ENCODE data around the gene DDX10. TPM values are rescaled to one million over a fixed set of nuclear protein-coding genes. Genes with fewer than 3 reads are reported as not detected.
A peak's percentile ranks its signal among the peaks of the same experiment; 100 is the strongest.

Gene DDX10
- total RNA-seq, 1 experiment from 2014 or later = 48.3 TPM

- no peaks in the 10 kb centered on the region for H3K27me3 Mint-ChIP-seq (ENCODE audit: low read depth)
- H3K9ac ChIP-seq (ENCODE audit: extremely low read depth, insufficient read length, low read length) = no peak overlapping the region
- H2AFZ ChIP-seq (ENCODE audit: low read length) = no peak overlapping the region
- H3K18ac ChIP-seq (ENCODE audit: insufficient read length, low read depth, low read length) = no peak overlapping the region
- no peak overlapping the region for H3K4me2 ChIP-seq (ENCODE audit: insufficient read depth, insufficient read length, low read length)
- no peaks in the 10 kb centered on the region for H4K20me1 ChIP-seq (ENCODE audit: control insufficient read depth, insufficient read depth, insufficient read length)
- no peak for TF ChIP-seq CTCF (conservative IDR thresholded peaks at IDR 0.05)
- WGBS (ENCODE audit: extremely low coverage, insufficient read length, low lambda C conversion rate) = no CpG with 5 or more reads among the region's 5 CpGs
- no peak overlapping the region for H2BK15ac ChIP-seq (ENCODE audit: low read depth, low read length)
- no peak overlapping the region for H3K23ac ChIP-seq (ENCODE audit: insufficient read length, low read depth, low read length)
- H3K9me3 ChIP-seq (ENCODE audit: control insufficient read depth, low read depth, low read length) = no peaks in the 10 kb centered on the region
- H4K8ac ChIP-seq (replicated peaks; ENCODE audit: insufficient read length, low read depth, low read length) = no peak overlapping the region
- no peak overlapping the region for H3T11ph ChIP-seq (ENCODE audit: low read length)
- no peak overlapping the region for H2BK5ac ChIP-seq (ENCODE audit: insufficient read length, low read length)
- no peak overlapping the region for H2BK12ac ChIP-seq (ENCODE audit: insufficient read length, low read depth, low read length)
- H2BK20ac ChIP-seq (ENCODE audit: low read depth, low read length, poor library complexity, severe bottlenecking) = no peak overlapping the region
- peak overlapping the region in 1 of 3 experiments; percentile 0; a peak in 1 of 7 replicates for H3K27ac Mint-ChIP-seq
- H3K79me2 ChIP-seq (ENCODE audit: insufficient read depth, low read length) = 0 out of 2 replicates have a peak, but pooled peaks cover 2% of the 10 kb centered on the region
- H3K56ac ChIP-seq (ENCODE audit: insufficient read length, low read depth, low read length) = no peak overlapping the region
- no peaks in the 10 kb centered on the region for H3K36me3 Mint-ChIP-seq (ENCODE audit: insufficient read depth in 1 of 3, low read depth in 3 of 3)
- no peak overlapping the region for H4K5ac ChIP-seq (ENCODE audit: insufficient read length, low read depth, low read length)
- no peak overlapping the region for H3K27ac ChIP-seq (ENCODE audit: insufficient read length, low read depth, low read length)
- H2AK5ac ChIP-seq (ENCODE audit: insufficient read length, low read length) = no peak overlapping the region
- no peak overlapping the region for H4K91ac ChIP-seq (ENCODE audit: insufficient read length, low read depth, low read length)
- no peaks in the 10 kb centered on the region for H3K79me1 ChIP-seq (ENCODE audit: insufficient read depth, low read depth, low read length, poor library complexity, severe bottlenecking)
- H3K4me1 ChIP-seq (ENCODE audit: insufficient read depth, low read length) = no peaks in the 10 kb centered on the region
- no peak overlapping the region for H3K4ac ChIP-seq (ENCODE audit: low read depth, low read length)
- DNase-seq = no peak
- peaks cover 5 to 7% of the 10 kb centered on the region in 2 experiments for H3K4me1 Mint-ChIP-seq
- no peaks in the 10 kb centered on the region for H3K9me3 Mint-ChIP-seq
- H3K14ac ChIP-seq (ENCODE audit: insufficient read depth, low read length) = no peak overlapping the region
- H3K27me3 ChIP-seq (ENCODE audit: insufficient read depth, low read length) = no peaks in the 10 kb centered on the region
- H2BK120ac ChIP-seq (ENCODE audit: low read depth, low read length, poor library complexity, severe bottlenecking) = no peak overlapping the region
- no peak overlapping the region for H3K4me3 Mint-ChIP-seq
- H3K23me2 ChIP-seq (ENCODE audit: insufficient read length, low read depth, low read length, poor library complexity, severe bottlenecking) = no peaks in the 10 kb centered on the region
Observed at GRCh38 chr11:108817976-108818375, 153.1 kb downstream of the DDX10 start.
